ENCODE results near the gene PFDN4. TPM values are rescaled to one million over a fixed set of nuclear protein-coding genes. Genes with fewer than 3 reads are reported as not detected.
"Not testable (repeated sequence)": the region's sequence is repeated elsewhere in the genome, so short reads cannot be mapped to it uniquely, and the experiment has no call there.

Gene PFDN4
- total RNA-seq, 4 donors from 2014 or later: 36.8 to 90.2 (median 64.8) TPM

- peaks cover 0 to 6% of the 10 kb centered on the region in 2 donors for H3K36me3 ChIP-seq
- DNase-seq (peak in 1 of 2 donors; percentile 17), ATAC-seq (peak; percentile 53 to 61)
- H3K27me3 ChIP-seq: no peaks in the 10 kb centered on the region
- H3K9me3 ChIP-seq: no peaks in the 10 kb centered on the region
- H3K4me1 ChIP-seq: peaks cover 15 to 25% of the 10 kb centered on the region in 2 donors
- no peak overlapping the region for H3K4me3 ChIP-seq
- intact Hi-C loops (cut with DNase I; ENCODE audit: low total_unique reads) (loop anchor here (2.0 to 5.0 kb wide), 2 partner anchors 35 to 425 kb away; no protein-coding TSS in a partner anchor), in situ Hi-C loops (cut with MboI; ENCODE audit: low sequenced_read_pairs in 4 of 4) (loop anchor here (5.0 to 25.0 kb wide), 4 partner anchors 420 to 635 kb away; partner anchors contain the start of gene ZNF217 (in 2 of the 4))
- H3K27ac ChIP-seq: no peak overlapping the region
- TF ChIP-seq POLR2A (IDR thresholded peaks at IDR 0.05): no peak
These were observed 14.4 kb downstream of the PFDN4 start for GRCh38 chr20:54221996-54222890.

- Histone ChIP-seq H3K4me1 (peaks cover 14 to 25% of the 10 kb centered on the region in 2 donors), H3K36me3 (peaks cover 0 to 6% of the 10 kb centered on the region in 2 donors), H3K27ac (no peak overlapping the region), H3K27me3 (no peaks in the 10 kb centered on the region), H3K4me3 (no peak overlapping the region), H3K9me3 (no peaks in the 10 kb centered on the region)
- ATAC-seq: no peak
- TF ChIP-seq POLR2A (IDR thresholded peaks at IDR 0.05) (no peak), CTCF (IDR thresholded peaks at IDR 0.05 in 4 of 5, conservative IDR thresholded peaks at IDR 0.05 in 1 of 5) (no peak)
- DNase-seq: no peak
- in situ Hi-C loops (cut with MboI; ENCODE audit: low sequenced_read_pairs in 4 of 4): loop anchor here (5.0 to 25.0 kb wide), 4 partner anchors 419 to 636 kb away; partner anchors contain the start of gene ZNF217 (in 2 of the 4)
- intact Hi-C loops (cut with DNase I; ENCODE audit: low total_unique reads): loop anchor here (2.0 to 5.0 kb wide), 2 partner anchors 34 to 424 kb away; no protein-coding TSS in a partner anchor
These were observed 15.4 kb downstream of the PFDN4 start for GRCh38 chr20:54223285-54223684.

- DNase-seq: no peak
- Histone ChIP-seq H3K36me3 (peaks cover 0 to 6% of the 10 kb centered on the region in 2 donors), H3K27me3 (no peaks in the 10 kb centered on the region), H3K27ac (no peak overlapping the region), H3K4me3 (no peak overlapping the region), H3K9me3 (no peaks in the 10 kb centered on the region), H3K4me1 (peaks cover 9 to 20% of the 10 kb centered on the region in 2 donors)
- TF ChIP-seq CTCF (IDR thresholded peaks at IDR 0.05 in 4 of 5, conservative IDR thresholded peaks at IDR 0.05 in 1 of 5) (no peak), POLR2A (IDR thresholded peaks at IDR 0.05) (no peak)
- intact Hi-C loops (cut with DNase I; ENCODE audit: low total_unique reads) (loop anchor here (2.0 to 5.0 kb wide), 2 partner anchors 33 to 424 kb away; no protein-coding TSS in a partner anchor), in situ Hi-C loops (cut with MboI; ENCODE audit: low sequenced_read_pairs in 4 of 4) (loop anchor here (5.0 to 25.0 kb wide), 4 partner anchors 419 to 636 kb away; partner anchors contain the start of gene ZNF217 (in 2 of the 4))
- ATAC-seq: no peak
These were observed 15.9 kb downstream of the PFDN4 start for GRCh38 chr20:54223751-54224150.

GRCh38 chr20:54224642-54225041 is 16.8 kb downstream of the PFDN4 start:
- H3K36me3 ChIP-seq, H3K27me3 ChIP-seq, ATAC-seq, H3K27ac ChIP-seq, H3K9me3 ChIP-seq, H3K4me3 ChIP-seq, DNase-seq: not testable (repeated sequence)
- H3K4me1 ChIP-seq: peaks cover 4 to 19% of the 10 kb centered on the region in 2 donors
- in situ Hi-C loops (cut with MboI; ENCODE audit: low sequenced_read_pairs in 4 of 4): loop anchor here (5.0 to 25.0 kb wide), 4 partner anchors 418 to 637 kb away; partner anchors contain the start of gene ZNF217 (in 2 of the 4)
- intact Hi-C loops (cut with DNase I; ENCODE audit: low total_unique reads): loop anchor here (5.0 kb wide), 1 partner anchor 423 kb away; no protein-coding TSS in a partner anchor

GRCh38 chr20:54227241-54227640 is 19.4 kb downstream of the PFDN4 start:
- peaks cover 2 to 3% of the 10 kb centered on the region in 2 donors for H3K4me1 ChIP-seq
- H3K9me3 ChIP-seq: no peaks in the 10 kb centered on the region
- no peak overlapping the region for H3K4me3 ChIP-seq
- DNase-seq (no peak), ATAC-seq (no peak)
- in situ Hi-C loops (cut with MboI; ENCODE audit: low sequenced_read_pairs in 4 of 4): loop anchor here in 2 of 4 donors (10.0 kb wide), 1 partner anchor 418 kb away; no protein-coding TSS in a partner anchor
- TF ChIP-seq CTCF (IDR thresholded peaks at IDR 0.05 in 4 of 5, conservative IDR thresholded peaks at IDR 0.05 in 1 of 5) (no peak), POLR2A (IDR thresholded peaks at IDR 0.05) (no peak)
- H3K27ac ChIP-seq: no peak overlapping the region
- no peaks in the 10 kb centered on the region for H3K36me3 ChIP-seq
- H3K27me3 ChIP-seq: no peaks in the 10 kb centered on the region
- intact Hi-C loops (cut with DNase I; ENCODE audit: low total_unique reads): no loop called here
